Breast epithelium (tissue), 3 donors: Measurements from ENCODE around the gene LGALS9B.
"Not testable (repeated sequence)": the region's sequence is repeated elsewhere in the genome, so short reads cannot be mapped to it uniquely, and the experiment has no call there.

Experiments
- POLR2A ChIP-seq: fragments of 450-650 bp; IDR thresholded peaks from one replicate; pipeline ENCODE4 v1.6.1; 2016; ENCODE audit warnings: antibody characterized with exemption, mild to moderate bottlenecking, moderate library complexity
- POLR2AphosphoS5 ChIP-seq, 3 donors: sonication (generic); formaldehyde crosslinking; IDR thresholded peaks; one replicate each; pipeline ENCODE4 v1.6.1; 2017; ENCODE audit warnings: antibody characterized with exemption in 3 of 3
- TF ChIP-seq, protein P1 (sequence below), 3 donors: fragments of 450-650 bp; IDR thresholded peaks; one replicate each; pipeline ENCODE4 v1.5.1; 2016 to 2017; ENCODE audit warnings: antibody characterized with exemption in 3 of 3, mild to moderate bottlenecking in 3 of 3, moderate library complexity in 3 of 3

DNA sequence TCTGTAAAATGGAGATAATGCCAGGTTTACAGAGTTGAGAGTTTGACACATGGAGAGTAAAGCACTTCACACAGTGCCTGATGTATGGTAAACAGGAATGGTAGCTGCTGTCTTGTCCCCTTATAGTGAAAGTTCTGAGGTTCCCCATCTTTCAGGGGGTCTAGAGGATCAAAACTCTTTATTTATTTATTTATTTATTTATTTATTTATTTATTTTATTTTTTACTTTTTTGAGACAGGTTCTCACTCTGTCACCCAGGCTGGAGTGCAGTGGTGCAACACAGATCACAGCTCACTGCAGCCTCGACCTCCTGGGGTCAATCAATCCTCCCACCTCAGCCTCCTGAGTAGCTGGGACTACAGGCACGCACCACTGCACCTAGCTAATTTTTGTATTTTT lies 40.1 kb downstream of the LGALS9B start:
- TF ChIP-seq, protein P1, sequence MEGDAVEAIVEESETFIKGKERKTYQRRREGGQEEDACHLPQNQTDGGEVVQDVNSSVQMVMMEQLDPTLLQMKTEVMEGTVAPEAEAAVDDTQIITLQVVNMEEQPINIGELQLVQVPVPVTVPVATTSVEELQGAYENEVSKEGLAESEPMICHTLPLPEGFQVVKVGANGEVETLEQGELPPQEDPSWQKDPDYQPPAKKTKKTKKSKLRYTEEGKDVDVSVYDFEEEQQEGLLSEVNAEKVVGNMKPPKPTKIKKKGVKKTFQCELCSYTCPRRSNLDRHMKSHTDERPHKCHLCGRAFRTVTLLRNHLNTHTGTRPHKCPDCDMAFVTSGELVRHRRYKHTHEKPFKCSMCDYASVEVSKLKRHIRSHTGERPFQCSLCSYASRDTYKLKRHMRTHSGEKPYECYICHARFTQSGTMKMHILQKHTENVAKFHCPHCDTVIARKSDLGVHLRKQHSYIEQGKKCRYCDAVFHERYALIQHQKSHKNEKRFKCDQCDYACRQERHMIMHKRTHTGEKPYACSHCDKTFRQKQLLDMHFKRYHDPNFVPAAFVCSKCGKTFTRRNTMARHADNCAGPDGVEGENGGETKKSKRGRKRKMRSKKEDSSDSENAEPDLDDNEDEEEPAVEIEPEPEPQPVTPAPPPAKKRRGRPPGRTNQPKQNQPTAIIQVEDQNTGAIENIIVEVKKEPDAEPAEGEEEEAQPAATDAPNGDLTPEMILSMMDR (IDR thresholded peaks at IDR 0.05): not testable (repeated sequence)
- not testable (repeated sequence) for TF ChIP-seq POLR2AphosphoS5 (IDR thresholded peaks at IDR 0.05); POLR2A
